Astrocyte (in vitro differentiated cells and primary cell): ENCODE results near the gene GOLIM4.

Source experiments
- CTCF ChIP-seq: IDR thresholded peaks from 2 replicates; pipeline ENCODE4 v1.5.1; 2011; ENCODE audit warnings: low read depth, mild to moderate bottlenecking, inconsistent platforms, low read length, moderate library complexity; ENCODE audit not compliant: insufficient read depth
- EZH2 ChIP-seq: IDR thresholded peaks from 2 replicates; pipeline ENCODE4 v1.6.1; 2012; ENCODE audit warnings: mild to moderate bottlenecking, low read length, inconsistent platforms; ENCODE audit not compliant: insufficient read depth

GRCh38 chr3:168097381-168097780, 1.7 kb upstream of the GOLIM4 start:
- TF ChIP-seq CTCF: no peak
- TF ChIP-seq EZH2: no peak
